GM10248 (cell line): ENCODE data around the gene CACNA2D3.

Source experiments
- CTCF ChIA-PET: fragments of 300-600 bp; sonication (Branson Sonifier 250); formaldehyde crosslinking; extraction: SDS; loops from one replicate; lab custom pipeline; 2021; ENCODE audit warnings: antibody characterized with exemption; lab: Yijun Ruan, JAX
- POLR2A ChIA-PET: fragments of 350-650 bp; sonication (Branson Sonifier 250); formaldehyde crosslinking; extraction: SDS; loops from one replicate; lab custom pipeline; 2020; ENCODE audit warnings: antibody characterized with exemption; lab: Yijun Ruan, JAX
- DNase-seq: peaks from one replicate; pipeline ENCODE4 v3.0.0; 2012; ENCODE audit errors: extremely low spot score
- CTCF ChIP-seq: IDR thresholded peaks from 2 replicates; pipeline ENCODE4 v1.5.1; 2012; ENCODE audit warnings: mild to moderate bottlenecking, low read depth; ENCODE audit errors: extremely low read depth, missing control alignments, control extremely low read depth

Gene CACNA2D3

DNA sequence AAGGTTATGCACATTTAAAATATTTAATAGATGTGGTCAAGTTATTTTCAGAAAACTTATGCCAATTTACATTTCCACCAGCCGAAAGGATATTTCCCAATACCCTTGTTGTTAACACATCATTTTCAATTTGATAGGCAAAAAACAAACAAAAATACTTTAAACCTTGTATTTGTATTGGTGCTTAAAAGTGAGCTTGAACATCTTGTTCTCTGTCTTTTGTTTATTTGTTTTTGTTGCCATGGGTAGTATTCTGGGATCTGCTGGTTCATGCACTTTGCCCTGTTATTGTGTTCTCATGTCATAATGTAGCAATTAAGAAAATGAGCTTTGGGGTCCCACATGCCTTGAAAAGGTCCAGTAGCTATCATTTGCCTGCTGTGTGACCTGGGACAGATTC, 614.1 kb downstream of the CACNA2D3 start:
- ChIA-PET CTCF (no interaction called here), POLR2A (no interaction called here)
- no peak for DNase-seq
- TF ChIP-seq CTCF: no peak

DNA sequence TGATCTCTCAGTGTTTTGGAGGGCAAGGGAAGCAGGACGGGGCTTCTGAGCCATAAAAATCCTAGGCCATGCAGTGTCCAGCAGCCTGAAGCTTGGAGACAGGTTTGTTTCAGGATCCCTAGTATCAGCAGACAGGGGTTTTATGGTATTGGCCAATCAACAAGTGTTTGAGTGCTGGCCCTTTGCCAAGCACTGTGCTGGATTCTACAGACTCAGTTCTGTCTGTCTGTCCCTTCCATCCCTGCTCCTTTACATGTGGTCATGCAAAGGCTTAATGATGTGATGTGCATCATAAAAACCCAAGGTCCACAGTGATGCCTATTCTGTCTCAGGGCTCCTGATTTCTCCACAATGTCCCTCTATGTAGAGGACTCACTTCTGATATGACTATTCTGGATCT, 621.4 kb downstream of the CACNA2D3 start:
- CTCF ChIA-PET: interaction anchor here (1.1 kb wide), 1 partner anchor 14 kb away, joined by 3 read pairs; no protein-coding TSS in a partner anchor
- POLR2A ChIA-PET: no interaction called here
- no peak for DNase-seq
- no peak for TF ChIP-seq CTCF

- ChIA-PET POLR2A (no interaction called here), CTCF (no interaction called here)
- DNase-seq: no peak
- TF ChIP-seq CTCF: no peak
Observed at GRCh38 chr3:54744291-54744690, 621.9 kb downstream of the CACNA2D3 start.

GRCh38 chr3:54745843-54746242, 623.5 kb downstream of the CACNA2D3 start:
- DNase-seq: no peak
- TF ChIP-seq CTCF: no peak
- CTCF ChIA-PET: interaction anchor here (1.6 kb wide), 1 partner anchor 16 kb away, joined by 3 read pairs; no protein-coding TSS in a partner anchor
- POLR2A ChIA-PET: no interaction called here

DNA sequence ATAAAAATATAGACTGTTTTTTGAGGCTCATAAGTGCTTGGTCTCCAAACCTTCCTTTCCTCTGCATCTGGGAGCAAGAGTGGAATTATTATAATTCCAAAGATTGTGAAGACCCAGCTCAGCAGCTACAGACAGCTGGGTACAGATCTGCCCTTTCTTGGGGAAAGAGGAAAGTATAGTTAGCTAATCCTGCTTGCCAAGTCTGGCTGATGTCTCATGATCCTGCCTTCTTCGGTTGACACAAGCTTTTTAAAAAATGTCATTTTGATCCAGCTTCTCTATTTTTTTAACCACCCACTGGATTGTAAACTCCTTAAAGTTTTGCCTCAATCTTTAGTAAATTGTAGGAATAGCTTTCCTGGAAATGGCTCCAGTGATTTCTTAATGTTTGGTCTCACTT, 624.4 kb downstream of the CACNA2D3 start:
- TF ChIP-seq CTCF: no peak
- ChIA-PET CTCF (interaction anchor here (1.6 to 1.8 kb wide), 2 partner anchors 9 to 17 kb away, joined by 3 to 8 read pairs; no protein-coding TSS in a partner anchor), POLR2A (no interaction called here)
- no peak for DNase-seq

- ChIA-PET POLR2A (no interaction called here), CTCF (no interaction called here)
- TF ChIP-seq CTCF: no peak
- no peak for DNase-seq
Observed at GRCh38 chr3:54755756-54756155, 633.4 kb downstream of the CACNA2D3 start.

GRCh38 chr3:54756330-54756731, 634.0 kb downstream of the CACNA2D3 start:
- CTCF ChIA-PET: no interaction called here
- TF ChIP-seq CTCF: no peak
- DNase-seq: no peak
- POLR2A ChIA-PET: no interaction called here
